ENCODE measurements around the gene MAX. TPM values are rescaled to one million over a fixed set of nuclear protein-coding genes. Genes with fewer than 3 reads are reported as not detected.

Gene MAX
- total RNA-seq, 1 donor from 2014 or later = 76.1 TPM

DNA sequence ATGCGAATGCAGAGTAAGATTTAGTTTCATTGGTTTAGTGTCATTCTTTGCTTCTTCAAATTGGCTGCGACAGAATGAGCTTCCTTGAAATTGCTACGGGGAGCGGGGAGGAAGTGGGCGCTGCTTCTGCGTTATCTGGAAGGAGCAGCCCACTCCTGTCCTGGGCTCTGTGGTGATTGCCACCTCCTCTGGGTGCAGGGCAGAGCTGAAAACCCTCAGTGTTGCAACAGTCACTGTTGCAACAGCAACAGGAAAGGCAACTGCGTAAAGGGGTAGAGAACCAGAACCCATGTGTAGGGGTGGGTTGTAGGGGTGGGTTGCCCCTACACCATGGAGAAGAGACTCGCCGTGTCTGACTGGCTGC is 57.7 kb downstream of the MAX start:
- Mint-ChIP-seq H3K4me1 (ENCODE audit: unreplicated experiment) (peaks cover 2% of the 10 kb centered on the region), H3K27me3 (ENCODE audit: unreplicated experiment) (peaks cover 2% of the 10 kb centered on the region), H3K9me3 (ENCODE audit: unreplicated experiment) (no peaks in the 10 kb centered on the region), H3K36me3 (ENCODE audit: low read depth, unreplicated experiment) (peaks cover 10% of the 10 kb centered on the region), H3K4me3 (ENCODE audit: unreplicated experiment) (no peak overlapping the region), H3K27ac (ENCODE audit: unreplicated experiment) (no peak overlapping the region)
- no peak for DNase-seq (ENCODE audit: low spot score)
- TF ChIP-seq CTCF (IDR thresholded peaks at IDR 0.05; ENCODE audit: unreplicated experiment) = no peak

GRCh38 chr14:65043893-65044595 is 58.3 kb downstream of the MAX start:
- H3K9me3 Mint-ChIP-seq (ENCODE audit: unreplicated experiment) = no peaks in the 10 kb centered on the region
- peaks cover 10% of the 10 kb centered on the region for H3K36me3 Mint-ChIP-seq (ENCODE audit: low read depth, unreplicated experiment)
- no peak for DNase-seq (ENCODE audit: low spot score)
- peaks cover 2% of the 10 kb centered on the region for H3K4me1 Mint-ChIP-seq (ENCODE audit: unreplicated experiment)
- H3K27ac Mint-ChIP-seq (ENCODE audit: unreplicated experiment) = no peak overlapping the region
- TF ChIP-seq CTCF (IDR thresholded peaks at IDR 0.05; ENCODE audit: unreplicated experiment) = no peak
- peaks cover 2% of the 10 kb centered on the region for H3K27me3 Mint-ChIP-seq (ENCODE audit: unreplicated experiment)
- no peak overlapping the region for H3K4me3 Mint-ChIP-seq (ENCODE audit: unreplicated experiment)

GRCh38 chr14:65042731-65043372 is 59.5 kb downstream of the MAX start:
- TF ChIP-seq CTCF (IDR thresholded peaks at IDR 0.05; ENCODE audit: unreplicated experiment) = no peak
- no peak for DNase-seq (ENCODE audit: low spot score)
- no peaks in the 10 kb centered on the region for H3K9me3 Mint-ChIP-seq (ENCODE audit: unreplicated experiment)
- H3K27me3 Mint-ChIP-seq (ENCODE audit: unreplicated experiment) = peaks cover 4% of the 10 kb centered on the region
- H3K4me3 Mint-ChIP-seq (ENCODE audit: unreplicated experiment) = no peak overlapping the region
- peaks cover 4% of the 10 kb centered on the region for H3K4me1 Mint-ChIP-seq (ENCODE audit: unreplicated experiment)
- H3K27ac Mint-ChIP-seq (ENCODE audit: unreplicated experiment) = no peak overlapping the region
- peaks cover 10% of the 10 kb centered on the region for H3K36me3 Mint-ChIP-seq (ENCODE audit: low read depth, unreplicated experiment)

DNA sequence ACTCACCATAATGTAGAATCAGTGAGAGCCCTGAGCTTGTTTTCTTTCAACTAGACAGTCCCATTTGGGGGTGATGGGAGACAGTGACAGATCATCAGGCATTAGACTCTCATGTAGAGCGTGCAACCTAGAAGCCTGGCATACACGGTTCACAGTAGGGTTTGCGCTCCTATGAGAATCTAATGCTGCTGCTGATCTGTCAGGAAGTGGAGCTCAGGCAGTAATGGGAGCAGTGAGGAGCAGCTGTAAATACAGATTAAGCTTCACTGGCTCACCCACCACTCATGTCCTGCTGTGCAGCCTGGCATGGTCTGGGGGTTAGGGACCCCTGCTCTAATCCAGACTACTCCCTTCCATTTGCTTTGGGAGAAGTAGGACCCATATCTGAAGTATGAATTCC is 60.0 kb downstream of the MAX start:
- no peak for DNase-seq (ENCODE audit: low spot score)
- Mint-ChIP-seq H3K27ac (ENCODE audit: unreplicated experiment) (no peak overlapping the region), H3K36me3 (ENCODE audit: low read depth, unreplicated experiment) (peaks cover 10% of the 10 kb centered on the region)

More for the DNA sequence above, 60.0 kb downstream of the MAX start:
- no peak for TF ChIP-seq CTCF (IDR thresholded peaks at IDR 0.05; ENCODE audit: unreplicated experiment)
- Mint-ChIP-seq H3K4me3 (ENCODE audit: unreplicated experiment) (no peak overlapping the region), H3K4me1 (ENCODE audit: unreplicated experiment) (peaks cover 2% of the 10 kb centered on the region), H3K27me3 (ENCODE audit: unreplicated experiment) (peaks cover 4% of the 10 kb centered on the region), H3K9me3 (ENCODE audit: unreplicated experiment) (no peaks in the 10 kb centered on the region)

Data from endothelial cell (in vitro differentiated cells).